ENCODE data around the gene AP5S1.

Gene AP5S1

DNA sequence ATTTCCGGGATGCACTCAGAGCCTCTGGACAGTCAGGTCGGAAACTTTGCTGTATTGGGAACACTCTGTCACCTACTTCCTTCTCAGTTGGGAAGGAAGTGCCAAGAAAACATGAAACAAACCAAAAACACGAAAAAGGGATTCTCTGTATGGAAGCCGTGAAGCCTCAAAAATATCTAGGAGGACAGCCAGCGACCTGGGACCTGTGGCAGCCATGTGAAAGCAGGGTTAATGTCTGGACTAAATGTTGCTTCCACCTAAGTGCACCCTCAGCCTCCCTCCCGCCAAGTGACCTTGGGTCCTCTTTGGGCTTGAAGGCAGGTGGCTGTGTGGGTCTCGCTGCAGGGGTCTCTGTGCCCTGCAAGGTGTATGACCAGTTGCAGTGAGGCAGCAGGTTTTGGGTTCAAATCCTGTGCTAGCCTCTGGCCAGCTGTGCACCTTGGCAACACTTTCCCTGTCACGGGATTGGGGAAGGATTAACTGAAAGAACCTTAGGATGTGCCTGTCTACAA is 27.1 kb downstream of the AP5S1 start:
- no peak for DNase-seq

DNA sequence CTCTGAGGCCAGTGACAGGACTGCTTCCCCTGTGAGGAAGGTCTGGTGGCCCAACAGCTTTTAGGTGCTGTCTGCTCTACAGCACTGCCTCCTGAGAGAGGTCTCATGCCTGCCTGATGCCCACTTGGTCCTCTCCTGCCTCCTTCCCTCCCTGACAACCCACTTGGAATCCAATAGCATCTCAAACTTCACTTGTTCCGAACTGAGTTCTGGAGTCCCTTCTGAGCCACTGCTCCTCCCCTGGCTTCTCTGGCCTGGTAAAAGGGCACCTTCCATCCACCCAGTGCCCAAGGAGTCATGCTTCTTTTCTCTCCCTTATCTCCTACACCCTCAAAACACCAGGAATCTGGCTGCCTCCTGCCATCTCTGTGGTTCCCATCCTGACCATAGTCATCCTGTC is 28.2 kb downstream of the AP5S1 start:
- DNase-seq, result no peak

DNA sequence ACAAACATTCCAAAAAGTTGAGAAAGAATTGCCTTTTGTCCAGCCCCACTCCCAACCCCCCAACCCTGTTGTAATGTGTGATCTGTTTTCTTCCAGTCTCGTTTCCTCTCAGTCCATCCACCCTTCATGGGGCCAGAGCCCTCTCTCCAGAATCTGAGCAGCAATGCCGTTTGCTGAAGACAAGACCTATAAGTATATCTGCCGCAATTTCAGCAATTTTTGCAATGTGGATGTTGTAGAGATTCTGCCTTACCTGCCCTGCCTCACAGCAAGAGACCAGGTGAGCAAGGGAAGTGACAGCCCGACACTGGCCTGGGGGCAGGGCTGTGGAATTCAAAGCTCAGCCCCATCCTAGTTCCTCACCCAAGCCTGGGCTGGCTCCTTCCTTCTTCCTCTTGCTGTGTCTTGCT is 34.1 kb downstream of the AP5S1 start:
- no peak for DNase-seq

DNA sequence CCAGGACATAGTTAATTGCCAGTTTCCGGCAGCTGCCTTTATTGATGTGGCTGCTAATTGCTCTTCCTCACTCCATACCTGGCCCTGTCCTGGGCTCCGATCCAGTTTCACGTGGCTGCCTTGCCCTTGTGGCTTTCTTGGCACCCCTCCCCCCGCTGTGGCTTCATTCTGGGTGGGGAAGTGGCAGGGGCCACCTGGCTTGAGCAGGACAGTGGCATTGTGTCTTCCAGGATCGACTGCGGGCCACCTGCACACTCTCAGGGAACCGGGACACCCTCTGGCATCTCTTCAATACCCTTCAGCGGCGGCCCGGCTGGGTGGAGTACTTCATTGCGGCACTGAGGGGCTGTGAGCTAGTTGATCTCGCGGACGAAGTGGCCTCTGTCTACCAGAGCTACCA is 37.1 kb downstream of the AP5S1 start:
- DNase-seq, result no peak

DNA sequence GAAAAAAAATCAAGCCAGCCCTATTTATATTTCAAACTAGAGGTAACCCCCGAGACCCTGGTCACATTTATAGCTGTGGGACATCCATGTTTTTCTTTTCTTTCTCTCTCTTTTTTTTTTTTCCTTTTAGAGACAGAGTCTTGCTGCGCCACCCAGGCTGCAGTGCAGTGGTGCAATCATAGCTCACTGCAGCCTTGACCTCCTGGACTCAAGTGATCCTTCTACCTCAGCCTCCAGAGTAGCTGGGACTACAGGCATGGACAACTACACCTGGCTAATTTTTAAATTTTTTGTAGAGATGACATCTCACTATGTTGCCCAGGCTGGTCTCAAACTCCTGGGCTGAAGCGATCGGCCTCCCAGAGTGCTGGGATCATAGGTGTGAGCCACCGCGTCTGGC is 38.3 kb downstream of the AP5S1 start:
- DNase-seq, result no peak

DNA sequence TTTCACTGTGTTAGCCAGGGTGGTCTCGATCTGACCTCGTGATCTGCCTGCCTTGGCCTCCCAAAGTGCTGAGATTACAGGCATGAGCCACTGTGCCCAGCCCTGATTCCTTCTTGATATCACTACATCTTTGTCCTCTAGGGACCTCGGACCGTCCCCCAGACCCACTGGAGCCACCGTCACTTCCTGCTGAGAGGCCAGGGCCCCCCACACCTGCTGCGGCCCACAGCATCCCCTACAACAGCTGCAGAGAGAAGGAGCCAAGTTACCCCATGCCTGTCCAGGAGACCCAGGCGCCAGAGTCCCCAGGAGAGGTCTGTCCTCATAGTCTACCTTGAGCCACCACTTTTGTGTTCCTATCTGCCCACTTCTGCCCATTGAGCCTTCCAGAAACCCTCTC is 40.8 kb downstream of the AP5S1 start:
- no peak for DNase-seq

DNA sequence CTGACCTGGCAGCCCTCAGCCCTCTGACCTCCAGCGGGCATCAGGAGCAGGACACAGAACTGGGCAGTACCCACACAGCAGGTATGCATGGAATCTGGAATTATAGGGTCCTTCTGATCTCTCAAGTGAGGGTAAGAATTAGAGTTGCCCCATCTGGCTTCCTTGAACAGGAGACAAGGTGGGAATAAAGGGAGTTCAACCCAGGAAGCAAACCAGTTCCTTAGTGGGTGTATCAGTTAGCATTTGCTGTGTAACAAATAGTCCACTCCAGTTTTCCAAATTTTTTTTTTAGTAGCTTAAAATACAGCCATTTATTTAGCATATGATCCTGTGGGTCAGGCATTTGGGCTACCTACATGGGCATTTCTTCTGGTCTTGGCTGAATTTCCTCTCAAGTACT is 42.0 kb downstream of the AP5S1 start:
- DNase-seq, result no peak

DNA sequence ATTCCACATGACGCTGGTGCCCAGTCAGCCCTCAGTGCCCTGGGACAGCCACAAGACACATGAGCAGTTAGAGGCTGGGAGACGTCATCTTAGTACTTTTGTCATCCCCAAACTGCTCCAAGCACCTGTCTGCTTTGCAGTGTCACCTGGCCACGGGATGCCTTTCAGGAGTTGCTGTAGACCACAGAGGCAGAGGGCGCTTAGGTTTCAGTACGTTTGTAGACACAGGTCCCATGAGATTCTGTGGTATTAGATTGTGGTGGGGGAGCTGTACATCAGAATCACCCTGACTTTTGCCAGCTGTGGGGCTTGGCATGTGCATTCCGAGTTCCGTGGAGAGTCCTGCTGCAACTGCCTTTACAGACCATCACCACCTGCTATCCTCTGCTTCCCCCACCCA is 43.0 kb downstream of the AP5S1 start:
- DNase-seq, result no peak

DNA sequence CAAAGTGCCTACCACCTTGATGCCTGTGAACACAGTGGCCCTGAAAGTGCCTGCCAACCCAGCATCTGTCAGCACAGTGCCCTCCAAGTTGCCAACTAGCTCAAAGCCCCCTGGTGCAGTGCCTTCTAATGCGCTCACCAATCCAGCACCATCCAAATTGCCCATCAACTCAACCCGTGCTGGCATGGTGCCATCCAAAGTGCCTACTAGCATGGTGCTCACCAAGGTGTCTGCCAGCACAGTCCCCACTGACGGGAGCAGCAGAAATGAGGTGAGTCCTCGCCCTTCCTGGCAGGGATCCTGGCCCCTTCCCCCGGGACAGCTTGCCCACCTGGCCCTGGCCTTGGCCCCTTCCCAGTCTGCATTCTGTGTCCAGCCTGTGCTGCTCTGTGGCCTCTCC is 44.2 kb downstream of the AP5S1 start:
- no peak for DNase-seq

DNA sequence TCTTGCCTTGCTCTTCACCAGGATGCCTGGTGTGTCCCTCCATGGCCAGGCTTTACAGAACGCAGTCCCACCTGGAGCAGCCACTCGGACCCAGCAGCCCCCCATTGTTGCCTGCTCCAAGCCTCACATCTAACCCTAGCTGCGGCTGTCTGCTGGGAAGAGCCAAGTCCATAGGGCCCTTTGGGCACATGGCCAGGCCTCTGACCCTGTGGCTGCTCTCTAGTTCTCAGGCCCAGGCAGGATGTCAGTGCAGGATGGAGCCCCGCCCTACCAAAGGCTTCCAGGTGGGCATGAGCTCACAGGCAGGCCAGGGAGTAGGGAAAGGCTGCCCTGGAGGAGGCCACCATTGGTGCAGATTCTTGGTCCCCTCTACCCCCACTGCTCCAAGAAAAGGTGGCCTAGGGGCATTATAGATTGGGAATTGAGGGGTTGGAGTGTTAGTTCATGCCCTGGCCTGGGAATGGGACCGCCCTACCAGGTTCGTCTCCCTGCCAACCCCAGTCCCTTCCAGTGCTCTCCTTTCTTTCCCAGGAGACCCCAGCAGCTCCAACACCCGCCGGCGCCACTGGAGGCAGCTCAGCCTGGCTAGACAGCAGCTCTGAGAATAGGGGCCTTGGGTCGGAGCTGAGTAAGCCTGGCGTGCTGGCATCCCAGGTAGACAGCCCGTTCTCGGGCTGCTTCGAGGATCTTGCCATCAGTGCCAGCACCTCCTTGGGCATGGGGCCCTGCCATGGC is 45.0 kb downstream of the AP5S1 start:
- no peak for DNase-seq

DNA sequence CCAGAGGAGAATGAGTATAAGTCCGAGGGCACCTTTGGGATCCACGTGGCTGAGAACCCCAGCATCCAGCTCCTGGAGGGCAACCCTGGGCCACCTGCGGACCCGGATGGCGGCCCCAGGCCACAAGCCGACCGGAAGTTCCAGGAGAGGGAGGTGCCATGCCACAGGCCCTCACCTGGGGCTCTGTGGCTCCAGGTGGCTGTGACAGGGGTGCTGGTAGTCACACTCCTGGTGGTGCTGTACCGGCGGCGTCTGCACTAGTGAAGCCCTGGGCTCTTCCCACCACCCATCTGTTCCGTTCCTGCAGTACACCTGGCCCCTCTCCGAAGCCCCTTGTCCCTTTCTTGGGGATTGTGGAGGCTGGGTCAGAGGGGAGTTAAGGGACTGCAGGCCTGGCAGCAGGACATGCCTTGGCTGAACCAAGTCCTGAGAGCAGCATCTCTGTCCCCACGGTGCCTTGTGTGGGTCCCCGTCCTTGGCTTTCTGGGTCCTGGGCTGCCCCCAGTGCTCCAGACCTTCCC is 45.6 kb downstream of the AP5S1 start:
- DNase-seq, result no peak

DNA sequence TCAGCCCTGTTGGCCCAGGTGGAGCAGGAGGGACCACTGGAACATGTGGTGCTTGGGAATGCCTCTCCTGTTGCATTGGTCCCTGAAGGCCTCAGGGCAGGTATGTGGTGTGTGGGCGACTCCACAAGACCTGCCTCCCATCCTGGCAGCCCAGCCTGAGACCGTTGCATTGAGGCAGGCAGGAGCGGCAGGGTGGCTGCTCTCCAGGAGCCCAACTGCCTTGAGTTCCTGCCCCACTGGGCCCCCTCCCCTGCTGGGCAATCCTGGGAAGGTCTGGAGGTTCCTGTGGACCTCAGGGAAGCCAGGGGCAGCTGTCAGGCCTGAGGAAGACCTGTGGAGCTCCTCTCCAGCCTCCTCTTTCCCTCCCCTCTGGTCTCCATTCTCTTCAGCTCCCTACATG is 46.1 kb downstream of the AP5S1 start:
- DNase-seq, result no peak

DNA sequence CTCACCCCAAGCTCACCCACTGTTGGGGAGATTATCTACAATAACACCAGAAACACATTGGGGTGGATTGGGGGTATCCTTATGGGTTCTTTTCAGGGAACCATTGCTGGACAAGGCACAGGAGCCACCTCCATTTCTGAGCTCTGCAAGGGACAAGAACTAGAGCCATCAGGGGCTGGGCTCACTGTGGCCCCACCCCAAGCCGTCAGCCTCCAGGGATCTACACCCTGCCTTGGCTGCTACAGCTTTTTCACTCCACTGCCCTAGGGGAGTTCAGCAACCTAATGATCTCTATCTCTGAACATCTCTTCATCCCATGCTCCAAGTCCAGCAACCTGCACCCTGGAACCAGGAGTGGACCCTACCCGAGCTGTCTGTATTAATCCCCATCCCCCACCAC is 47.5 kb downstream of the AP5S1 start:
- no peak for DNase-seq

DNA sequence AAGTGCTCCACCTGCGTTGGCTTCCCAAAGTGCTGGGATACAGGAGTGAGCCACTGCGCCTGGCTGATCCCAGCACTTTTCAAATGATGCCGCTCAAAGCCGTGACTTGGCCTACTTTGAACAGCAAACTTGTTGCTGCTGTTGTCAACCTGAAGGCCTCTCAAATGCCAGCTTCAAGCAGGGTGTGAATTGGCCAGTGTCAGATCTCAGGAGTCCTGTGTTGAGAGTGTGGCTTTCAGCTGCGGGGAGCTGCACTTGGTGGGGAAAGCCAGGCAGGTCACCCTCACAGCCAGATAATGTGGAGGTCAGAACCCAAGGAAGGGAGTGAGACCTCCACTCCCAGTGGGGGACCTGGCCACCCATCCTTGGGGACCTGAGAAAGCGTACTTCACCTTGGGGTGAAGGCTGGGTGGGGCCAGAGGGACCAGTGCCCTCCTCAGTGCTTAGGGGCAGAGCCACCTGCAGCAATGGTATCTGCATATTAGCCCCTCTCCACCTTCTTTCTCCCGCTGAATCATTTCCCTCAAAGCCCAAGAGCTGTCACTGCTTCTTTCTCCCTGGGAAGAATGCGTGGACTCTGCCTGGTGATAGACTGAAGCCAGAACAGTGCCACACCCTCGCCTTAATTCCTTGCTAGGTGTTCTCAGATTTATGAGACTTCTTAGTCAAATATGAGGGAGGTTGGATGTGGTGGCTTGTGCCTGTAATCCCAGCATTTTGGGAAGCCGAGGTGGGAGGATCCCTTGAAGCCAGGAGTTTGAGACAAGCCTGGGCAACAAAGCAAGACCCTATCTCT is 49.7 kb downstream of the AP5S1 start:
- no peak for DNase-seq

DNA sequence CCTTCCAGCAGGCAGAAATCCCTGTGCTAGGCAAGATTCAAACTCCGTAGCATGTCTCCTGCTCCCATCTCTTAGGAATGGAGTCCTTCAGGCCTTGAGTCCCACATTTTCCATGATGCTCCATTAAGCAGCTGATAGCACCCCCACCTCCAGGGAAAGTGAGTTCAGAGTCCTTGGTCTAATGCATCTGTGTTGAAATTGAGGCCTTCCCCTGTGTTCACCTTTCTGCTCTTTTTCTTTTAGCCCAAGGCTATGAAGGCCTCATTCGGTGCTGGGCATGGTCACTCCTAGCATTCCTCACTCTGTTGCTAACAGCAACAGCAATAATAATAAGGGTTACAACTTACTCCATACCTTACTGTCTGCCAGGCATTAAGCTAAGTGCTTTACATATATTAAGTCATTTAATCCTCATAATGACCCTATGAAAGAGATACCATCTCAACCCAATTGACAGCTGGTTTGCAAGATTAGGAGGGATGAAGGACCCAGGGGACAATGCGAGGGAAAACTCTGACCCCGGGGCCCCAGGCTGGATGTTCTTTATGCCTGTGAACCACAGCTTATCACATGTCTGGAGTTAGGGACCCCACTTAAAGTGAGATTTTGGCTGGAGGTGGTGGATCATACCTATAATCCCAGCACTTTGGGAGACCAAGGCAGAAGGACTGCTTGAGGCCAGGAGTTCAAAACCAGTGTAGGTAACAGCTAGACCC is 51.4 kb downstream of the AP5S1 start:
- DNase-seq, result no peak

DNA sequence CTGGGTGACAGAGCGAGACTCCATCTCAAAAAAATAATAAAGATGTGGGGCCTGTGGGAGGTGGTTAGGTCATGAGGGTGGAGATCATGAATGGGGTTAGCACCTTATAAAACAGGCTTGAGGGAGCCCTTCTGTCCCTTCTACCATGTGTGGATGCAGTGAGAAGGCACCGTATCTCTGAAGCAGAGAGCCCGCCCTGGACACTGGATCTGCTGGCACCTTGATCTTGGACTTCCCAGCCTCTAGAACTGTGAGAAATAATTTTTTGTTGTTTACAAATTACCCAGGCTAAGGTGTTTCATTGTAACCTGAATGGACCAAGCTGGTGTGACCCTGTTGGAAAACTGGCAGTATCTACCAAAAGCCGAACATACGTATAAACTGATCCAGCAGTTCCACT is 53.2 kb downstream of the AP5S1 start:
- DNase-seq, result no peak

DNA sequence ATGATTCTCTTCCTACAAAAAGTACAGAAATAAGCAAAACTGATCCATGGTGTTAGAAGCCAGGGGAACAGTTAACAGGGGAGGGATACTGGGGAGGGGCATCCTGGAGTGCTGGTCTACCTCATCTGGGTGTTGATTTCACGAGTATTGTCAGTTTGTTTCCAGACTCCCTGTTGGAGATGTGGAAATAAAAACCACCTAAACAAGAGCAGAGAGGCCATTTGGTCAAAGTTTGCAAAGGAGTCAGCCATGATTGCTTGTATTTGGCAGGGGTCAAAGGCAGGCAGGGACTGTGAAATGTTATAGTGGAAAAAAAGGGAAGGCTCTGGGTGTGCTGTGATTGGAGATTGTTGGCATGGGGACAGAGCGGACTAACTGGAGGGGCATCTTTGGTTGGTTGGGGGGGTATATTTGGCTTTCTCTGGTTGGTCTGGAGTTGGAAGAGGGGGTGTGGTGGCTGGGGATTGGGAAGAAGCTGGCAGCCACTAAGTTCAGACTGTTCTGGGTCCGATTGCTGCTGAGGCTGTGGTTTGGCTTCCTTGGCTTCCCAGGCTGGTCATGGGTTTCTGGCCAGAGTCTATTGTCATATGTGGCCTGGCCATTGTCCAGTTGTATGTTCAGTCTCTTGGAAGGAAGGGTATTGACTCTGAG is 54.0 kb downstream of the AP5S1 start:
- DNase-seq, result no peak

DNA sequence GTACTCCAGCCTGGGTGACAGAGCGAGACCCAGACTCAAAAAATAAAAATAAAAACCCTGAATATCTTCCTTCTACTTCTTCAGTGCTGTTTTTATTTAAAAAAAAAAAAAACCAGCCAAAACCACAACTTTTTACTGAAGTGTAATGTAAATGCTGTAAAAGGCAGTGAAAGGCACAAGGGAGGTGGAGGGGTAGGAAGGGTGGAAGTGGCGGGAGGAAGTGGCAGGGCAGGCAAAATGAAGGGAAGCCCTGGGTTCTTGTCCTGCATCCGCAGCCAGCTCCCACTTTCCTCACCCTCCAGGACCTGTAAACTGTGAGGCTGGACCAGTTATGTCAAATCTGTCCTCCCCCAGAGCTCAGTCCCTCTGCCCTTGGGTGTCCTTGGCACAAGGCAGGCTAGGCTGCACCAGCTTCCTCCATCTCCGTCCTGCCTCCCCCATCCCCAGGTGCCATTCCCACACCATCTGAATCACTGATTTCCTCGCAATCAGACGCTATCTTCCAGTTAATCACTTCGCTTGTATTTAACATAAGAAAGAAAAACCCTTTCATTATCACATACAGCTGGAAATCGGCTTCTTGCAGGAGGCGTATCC is 55.1 kb downstream of the AP5S1 start:
- no peak for DNase-seq

DNA sequence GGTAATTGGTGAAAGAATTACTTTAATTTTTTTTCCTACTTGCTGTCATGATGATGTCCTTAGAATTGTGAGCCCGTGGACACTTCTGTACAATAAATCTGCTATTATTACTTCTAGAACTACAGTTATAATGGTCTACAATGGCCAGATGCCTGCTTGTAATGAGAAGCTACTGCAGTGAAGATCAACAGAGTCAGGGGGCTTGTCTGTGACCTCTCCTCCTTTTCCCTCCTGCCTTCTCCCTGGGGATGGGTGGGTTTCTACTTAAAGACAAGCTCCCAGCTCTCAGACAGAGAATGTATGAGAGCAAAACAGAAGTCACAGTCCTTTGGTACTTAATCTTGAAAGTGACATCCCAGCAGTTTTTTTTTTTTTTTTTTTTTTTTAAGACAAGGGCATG is 55.7 kb downstream of the AP5S1 start:
- no peak for DNase-seq

DNA sequence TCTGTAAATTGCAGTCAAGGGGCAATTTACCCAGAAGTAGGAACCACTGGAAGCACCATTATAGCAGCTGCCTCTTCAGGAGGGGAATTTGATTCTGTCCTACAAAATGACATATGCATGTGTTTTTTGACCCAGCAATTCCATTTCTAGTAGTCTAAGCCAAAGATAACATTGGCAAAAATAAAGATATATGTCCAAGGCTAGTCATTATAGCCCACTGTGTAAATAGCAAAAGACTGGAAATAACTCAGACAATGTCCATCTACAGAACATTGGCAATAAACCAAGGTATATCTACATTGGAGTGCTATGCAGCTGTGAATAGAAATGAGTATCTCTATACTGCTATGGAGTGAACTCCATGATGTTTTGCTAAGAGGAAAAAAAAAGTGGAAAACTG is 56.3 kb downstream of the AP5S1 start:
- DNase-seq, result no peak
